Testis (tissue), 3 donors: ENCODE results near the gene GNPTAB. TPM values are rescaled to one million over a fixed set of nuclear protein-coding genes. Genes with fewer than 3 reads are reported as not detected.

ENCODE experiments used
- DNase-seq: peaks from one replicate; pipeline ENCODE4 v3.0.0-alpha.2; 2019
- H3K27ac ChIP-seq, 2 donors: fragments of 200-600 bp; sonication (generic); one replicate each; pipeline ENCODE4 v1.5.1; 2019
- H3K27me3 ChIP-seq: fragments of 200-600 bp; sonication (generic); one replicate; pipeline ENCODE4 v1.5.1; 2019
- H3K36me3 ChIP-seq: fragments of 200-600 bp; sonication (generic); one replicate; pipeline ENCODE4 v1.5.1; 2017; ENCODE audit warnings: low read depth; ENCODE audit errors: missing control alignments
- H3K4me1 ChIP-seq: fragments of 200-600 bp; sonication (generic); one replicate; pipeline ENCODE4 v1.5.1; 2019
- H3K4me3 ChIP-seq, 2 donors: fragments of 200-600 bp; sonication (generic); one replicate each; pipeline ENCODE4 v1.5.1; 2017 to 2019
- H3K9me3 ChIP-seq: fragments of 200-600 bp; sonication (generic); one replicate; pipeline ENCODE4 v1.5.1; 2017
- POLR2A ChIP-seq: fragments of 450-650 bp; IDR thresholded peaks from one replicate; pipeline ENCODE4 v1.6.1; 2017; ENCODE audit warnings: antibody characterized with exemption, mild to moderate bottlenecking, moderate library complexity
- WGBS, 2 donors: methylation state at CpG; one replicate each; pipeline ENCODE4 v1.1.5; 2018; 5-methylcytosine and 5-hydroxymethylcytosine counted together
- intact Hi-C: fragments of 100-400 bp; cut with DNase I; formaldehyde crosslinking; loops from one replicate; pipeline ENCODE4 v1.15.1; 2023; ENCODE audit warnings: low total_unique reads
- polyA plus RNA-seq: library from polyadenylated mRNA; stranded (reverse); fragments of 350-450 nt; fragmentation: Illumina TruSeq; extraction: RNeasy Lipid Tissue Mini Kit (QIAGEN cat#74804); gene quantifications from one replicate; pipeline ENCODE4 v1.2.3, GENCODE V29; 2014; ENCODE audit warnings: low read depth, low replicate concordance; ENCODE audit not compliant: insufficient read depth
- small RNA-seq, 2 donors: library from RNA; depleted of rRNA; stranded (forward); fragments of <200 nt; gene quantifications; one replicate each; pipeline ENCODE3, GENCODE V24; 2016
- total RNA-seq, 2 donors: library from RNA; depleted of rRNA; stranded (reverse); fragments of >200 nt; gene quantifications; one replicate each; pipeline ENCODE4 v1.2.3, GENCODE V29; 2016
- TF ChIP-seq, protein P1 (sequence below), 3 experiments: fragments of 450-650 bp in 2 of 3; fragments of 200-600 bp in 1 of 3; sonication (generic) in 1 of 3; IDR thresholded peaks; one replicate each; pipeline ENCODE4 v1.5.1; 2016 to 2019; ENCODE audit warnings: antibody characterized with exemption in 3 of 3, mild to moderate bottlenecking in 2 of 3, moderate library complexity in 1 of 3

Gene GNPTAB
- total and polyA plus RNA-seq, 3 donors from 2014 or later, result 19.1 to 41.3 (median 39.6) TPM

DNA sequence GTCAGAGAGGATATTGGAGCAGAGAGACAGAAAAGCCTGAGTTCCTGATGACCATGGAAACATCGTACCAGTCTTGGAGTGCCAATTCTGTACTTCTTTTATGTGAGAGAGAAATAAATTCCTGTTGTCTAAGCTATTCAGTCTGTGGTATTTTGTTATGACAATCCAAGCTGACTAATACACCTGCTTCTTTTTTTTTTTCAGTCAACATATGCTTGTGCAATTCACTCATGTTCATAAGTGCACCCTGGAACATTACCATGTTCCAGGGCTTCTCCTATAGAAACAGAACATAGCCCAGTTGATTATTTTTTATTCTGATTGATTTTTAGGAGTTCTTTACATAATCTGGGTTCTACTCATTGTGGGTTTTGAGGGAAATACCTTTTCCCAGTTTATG is 135.1 kb downstream of the GNPTAB start:
- Histone ChIP-seq H3K36me3 (no peaks in the 10 kb centered on the region), H3K27me3 (no peaks in the 10 kb centered on the region), H3K4me1 (peaks cover 7% of the 10 kb centered on the region), H3K9me3 (no peaks in the 10 kb centered on the region), H3K4me3 (no peak overlapping the region), H3K27ac (no peak overlapping the region)
- intact Hi-C loops, result no loop called here
- DNase-seq, result no peak
- 78 to 93% methylated on average over 1 of the region's 1 CpG for WGBS, 2 donors
- TF ChIP-seq, protein P1, sequence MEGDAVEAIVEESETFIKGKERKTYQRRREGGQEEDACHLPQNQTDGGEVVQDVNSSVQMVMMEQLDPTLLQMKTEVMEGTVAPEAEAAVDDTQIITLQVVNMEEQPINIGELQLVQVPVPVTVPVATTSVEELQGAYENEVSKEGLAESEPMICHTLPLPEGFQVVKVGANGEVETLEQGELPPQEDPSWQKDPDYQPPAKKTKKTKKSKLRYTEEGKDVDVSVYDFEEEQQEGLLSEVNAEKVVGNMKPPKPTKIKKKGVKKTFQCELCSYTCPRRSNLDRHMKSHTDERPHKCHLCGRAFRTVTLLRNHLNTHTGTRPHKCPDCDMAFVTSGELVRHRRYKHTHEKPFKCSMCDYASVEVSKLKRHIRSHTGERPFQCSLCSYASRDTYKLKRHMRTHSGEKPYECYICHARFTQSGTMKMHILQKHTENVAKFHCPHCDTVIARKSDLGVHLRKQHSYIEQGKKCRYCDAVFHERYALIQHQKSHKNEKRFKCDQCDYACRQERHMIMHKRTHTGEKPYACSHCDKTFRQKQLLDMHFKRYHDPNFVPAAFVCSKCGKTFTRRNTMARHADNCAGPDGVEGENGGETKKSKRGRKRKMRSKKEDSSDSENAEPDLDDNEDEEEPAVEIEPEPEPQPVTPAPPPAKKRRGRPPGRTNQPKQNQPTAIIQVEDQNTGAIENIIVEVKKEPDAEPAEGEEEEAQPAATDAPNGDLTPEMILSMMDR (IDR thresholded peaks at IDR 0.05), result no peak
- no peak for TF ChIP-seq POLR2A

Small RNA genes lying within 50 kb of the gene (small RNA-seq; reads per million reads assigned to genes)
- gene RNA5SP368, result 0 reads per million in 2 donors
- 0 reads per million in 2 donors for gene RNA5SP369
- gene RNU6-101P, result 0 reads per million in 2 donors
- gene RNU6-1183P, result 0 reads per million in 2 donors
- gene RNU6-172P, result 0 reads per million in 2 donors
- gene RNY1P16, result 0 reads per million in 2 donors

Other genes starting within 250 kb of the GNPTAB start
- 1 to 10 TPM; 2.5 to 3.7 TPM for gene MYBPC1, start 236.0 kb downstream of the GNPTAB start, total RNA-seq
- 31.2 TPM for gene MYBPC1, start 236.0 kb downstream of the GNPTAB start, polyA plus RNA-seq
- gene CHPT1, start 133.3 kb downstream of the GNPTAB start, total RNA-seq, result 100 to 1,000 TPM; 154 to 267 TPM
- 150 TPM for gene CHPT1, start 133.3 kb downstream of the GNPTAB start, polyA plus RNA-seq
- 10 to 100 TPM; 42.4 to 69.4 TPM for gene SYCP3, start 91.5 kb downstream of the GNPTAB start, total RNA-seq
- gene SYCP3, start 91.5 kb downstream of the GNPTAB start, polyA plus RNA-seq, result 127 TPM
- gene DRAM1, start 46.6 kb upstream of the GNPTAB start, total RNA-seq, result 1 to 10 TPM; 4.4 to 4.5 TPM
- 13.1 TPM for gene DRAM1, start 46.6 kb upstream of the GNPTAB start, polyA plus RNA-seq
- 100 to 1,000 TPM; 140 to 192 TPM for gene WASHC3, start 231.0 kb upstream of the GNPTAB start, total RNA-seq
- 298 TPM for gene WASHC3, start 231.0 kb upstream of the GNPTAB start, polyA plus RNA-seq